Measurements from ENCODE around the gene DYNC1LI2. TPM values are rescaled to one million over a fixed set of nuclear protein-coding genes. Genes with fewer than 3 reads are reported as not detected.
A peak's percentile ranks its signal among the peaks of the same experiment; 100 is the strongest.

The DYNC1LI2 gene
- total RNA-seq, 1 donor from 2014 or later: 135 TPM

GRCh38 chr16:66699898-66700297, 51.5 kb downstream of the DYNC1LI2 start:
- H3K4me3 Mint-ChIP-seq: no peak overlapping the region
- H3K4me1 Mint-ChIP-seq (ENCODE audit: unreplicated experiment): peaks cover 5% of the 10 kb centered on the region
- no peak for DNase-seq (ENCODE audit: extremely low spot score, unreplicated experiment)
- H3K36me3 Mint-ChIP-seq: no peaks in the 10 kb centered on the region
- no peaks in the 10 kb centered on the region for H3K9me3 Mint-ChIP-seq
- H3K27ac Mint-ChIP-seq: no peak overlapping the region
- peaks cover 6% of the 10 kb centered on the region for H3K27me3 Mint-ChIP-seq
- TF ChIP-seq CTCF (conservative IDR thresholded peaks at IDR 0.05): no peak

GRCh38 chr16:66698046-66698445, 53.4 kb downstream of the DYNC1LI2 start:
- no peak for TF ChIP-seq CTCF (conservative IDR thresholded peaks at IDR 0.05)
- H3K4me3 Mint-ChIP-seq: peak overlapping the region; percentile 67

GRCh38 chr16:66696669-66697630, 54.5 kb downstream of the DYNC1LI2 start, which contains the start of gene CMTM4:
TSS of gene CMTM4 (minus strand) at chr16:66696743. CDS start at chr16:66696525, 218 bp downstream.
- H3K4me3 Mint-ChIP-seq: peak within 1 kb of the TSS; percentile 87
- H3K27ac Mint-ChIP-seq: peak within 1 kb of the TSS; percentile 72
- H3K36me3 Mint-ChIP-seq: no peaks in the 10 kb centered on the region
- TF ChIP-seq CTCF (conservative IDR thresholded peaks at IDR 0.05): peak; percentile 23
- no peaks in the 10 kb centered on the region for H3K9me3 Mint-ChIP-seq
- peaks cover 9% of the 10 kb centered on the region for H3K4me1 Mint-ChIP-seq (ENCODE audit: unreplicated experiment)
- peak; percentile 88 for DNase-seq (ENCODE audit: extremely low spot score, unreplicated experiment)
- peaks cover 3% of the 10 kb centered on the region for H3K27me3 Mint-ChIP-seq

More at GRCh38 chr16:66698046-66698445, 53.4 kb downstream of the DYNC1LI2 start:
- H3K9me3 Mint-ChIP-seq: no peaks in the 10 kb centered on the region
- DNase-seq (ENCODE audit: extremely low spot score, unreplicated experiment): no peak
- H3K4me1 Mint-ChIP-seq (ENCODE audit: unreplicated experiment): peaks cover 9% of the 10 kb centered on the region
- no peaks in the 10 kb centered on the region for H3K36me3 Mint-ChIP-seq
- H3K27me3 Mint-ChIP-seq: peaks cover 3% of the 10 kb centered on the region
- H3K27ac Mint-ChIP-seq: no peak overlapping the region

- H3K4me1 Mint-ChIP-seq (ENCODE audit: unreplicated experiment): peaks cover 12% of the 10 kb centered on the region
- no peak for TF ChIP-seq CTCF (conservative IDR thresholded peaks at IDR 0.05)
- no peaks in the 10 kb centered on the region for H3K36me3 Mint-ChIP-seq
- H3K27ac Mint-ChIP-seq: peak overlapping the region; percentile 65
- H3K4me3 Mint-ChIP-seq: peak overlapping the region; percentile 87
- DNase-seq (ENCODE audit: extremely low spot score, unreplicated experiment): peak; percentile 73
- peaks cover 3% of the 10 kb centered on the region for H3K27me3 Mint-ChIP-seq
- no peaks in the 10 kb centered on the region for H3K9me3 Mint-ChIP-seq
These were observed 55.3 kb downstream of the DYNC1LI2 start for GRCh38 chr16:66695935-66696668.

- Mint-ChIP-seq H3K4me3 (peak overlapping the region; percentile 87), H3K27me3 (peaks cover 3% of the 10 kb centered on the region), H3K36me3 (no peaks in the 10 kb centered on the region), H3K9me3 (no peaks in the 10 kb centered on the region), H3K4me1 (ENCODE audit: unreplicated experiment) (peaks cover 16% of the 10 kb centered on the region), H3K27ac (peak overlapping the region; percentile 65)
- no peak for TF ChIP-seq CTCF (conservative IDR thresholded peaks at IDR 0.05)
- DNase-seq (ENCODE audit: extremely low spot score, unreplicated experiment): no peak
These were observed 55.9 kb downstream of the DYNC1LI2 start for GRCh38 chr16:66695471-66695934.

Data from type B pancreatic cell (in vitro differentiated cells).